Bronchial epithelial cell (primary cell): Measurements from ENCODE around the gene HARBI1. TPM values are rescaled to one million over a fixed set of nuclear protein-coding genes. Genes with fewer than 3 reads are reported as not detected.

Experiments
- DNase-seq: peaks from one replicate; pipeline ENCODE4 v3.0.0-alpha.2; 2010; ENCODE audit warnings: low read depth
- FAIRE-seq: peaks from 2 replicates; lab custom pipeline; 2011; peaks lifted over from hg19 to GRCh38; lab: Jason Lieb, UNC
- H3K27me3 ChIP-seq: 2 replicates; pipeline ENCODE4 v1.5.1; 2011; ENCODE audit warnings: low read length; ENCODE audit not compliant: control insufficient read depth, insufficient read depth
- H3K36me3 ChIP-seq: 2 replicates; pipeline ENCODE4 v1.5.1; 2011; ENCODE audit warnings: low read length; ENCODE audit not compliant: control insufficient read depth, insufficient read depth
- H3K4me3 ChIP-seq: 2 replicates; pipeline ENCODE4 v1.5.1; 2011; ENCODE audit warnings: mild to moderate bottlenecking, low read depth, low read length, control low read depth
- total RNA-seq: library from RNA; depleted of rRNA; stranded (reverse); fragments of >200 nt; gene quantifications from 2 replicates; pipeline ENCODE4 v1.2.1, GENCODE V29; 2014
- TF ChIP-seq, protein P1 (sequence below): IDR thresholded peaks from 2 replicates; pipeline ENCODE4 v1.5.1; 2011; ENCODE audit warnings: mild to moderate bottlenecking, moderate library complexity, low read length, control low read depth, inconsistent platforms; ENCODE audit not compliant: insufficient read depth, severe bottlenecking

Gene HARBI1
- total RNA-seq, 1 donor from 2014 or later = 8.4 TPM

DNA sequence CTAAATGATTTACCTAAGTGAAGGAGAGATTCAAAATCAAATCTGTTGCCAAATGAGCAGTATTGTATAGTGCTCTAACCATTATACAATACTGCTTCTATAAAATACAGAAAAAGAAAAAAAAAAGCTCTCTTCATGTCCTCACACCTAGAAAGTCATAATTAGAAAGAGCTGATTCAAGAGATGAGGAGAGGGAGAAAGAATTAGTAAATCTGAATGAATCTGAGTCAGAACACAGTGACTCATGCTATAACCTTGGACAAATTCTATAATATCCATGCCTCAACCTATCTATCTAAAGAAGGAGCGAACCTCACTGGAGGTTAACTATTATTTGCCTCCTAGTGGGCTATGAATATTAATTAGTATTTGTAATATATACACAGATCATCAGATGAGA, 52.6 kb downstream of the HARBI1 start:
- DNase-seq = peak; percentile 89
- Histone ChIP-seq H3K4me3 (no peak overlapping the region), H3K27me3 (no peaks in the 10 kb centered on the region), H3K36me3 (no peaks in the 10 kb centered on the region)
- no peak for FAIRE-seq
- TF ChIP-seq, protein P1, sequence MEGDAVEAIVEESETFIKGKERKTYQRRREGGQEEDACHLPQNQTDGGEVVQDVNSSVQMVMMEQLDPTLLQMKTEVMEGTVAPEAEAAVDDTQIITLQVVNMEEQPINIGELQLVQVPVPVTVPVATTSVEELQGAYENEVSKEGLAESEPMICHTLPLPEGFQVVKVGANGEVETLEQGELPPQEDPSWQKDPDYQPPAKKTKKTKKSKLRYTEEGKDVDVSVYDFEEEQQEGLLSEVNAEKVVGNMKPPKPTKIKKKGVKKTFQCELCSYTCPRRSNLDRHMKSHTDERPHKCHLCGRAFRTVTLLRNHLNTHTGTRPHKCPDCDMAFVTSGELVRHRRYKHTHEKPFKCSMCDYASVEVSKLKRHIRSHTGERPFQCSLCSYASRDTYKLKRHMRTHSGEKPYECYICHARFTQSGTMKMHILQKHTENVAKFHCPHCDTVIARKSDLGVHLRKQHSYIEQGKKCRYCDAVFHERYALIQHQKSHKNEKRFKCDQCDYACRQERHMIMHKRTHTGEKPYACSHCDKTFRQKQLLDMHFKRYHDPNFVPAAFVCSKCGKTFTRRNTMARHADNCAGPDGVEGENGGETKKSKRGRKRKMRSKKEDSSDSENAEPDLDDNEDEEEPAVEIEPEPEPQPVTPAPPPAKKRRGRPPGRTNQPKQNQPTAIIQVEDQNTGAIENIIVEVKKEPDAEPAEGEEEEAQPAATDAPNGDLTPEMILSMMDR = no peak

DNA sequence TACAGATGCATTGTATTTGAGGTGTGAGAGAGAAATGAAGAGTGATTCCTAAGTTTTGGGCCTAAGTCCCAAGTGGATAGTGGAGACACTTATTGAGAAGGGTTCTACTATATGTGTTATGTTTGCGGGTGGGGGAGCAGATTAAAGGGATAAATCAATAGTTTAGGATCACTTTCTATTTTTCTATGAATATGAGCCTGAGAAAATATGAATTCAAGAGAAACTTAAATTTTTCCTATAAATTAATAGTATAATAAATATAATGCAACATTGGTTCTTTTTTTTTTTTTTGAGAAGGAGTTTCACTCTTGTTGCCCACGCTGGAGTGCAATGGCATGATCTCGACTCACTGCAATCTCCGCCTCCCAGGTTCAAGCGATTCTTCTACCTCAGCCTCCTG, 54.5 kb downstream of the HARBI1 start:
- FAIRE-seq (no peak), DNase-seq (no peak)
- TF ChIP-seq, protein P1 = no peak
- Histone ChIP-seq H3K36me3 (no peaks in the 10 kb centered on the region), H3K4me3 (no peak overlapping the region), H3K27me3 (no peaks in the 10 kb centered on the region)

DNA sequence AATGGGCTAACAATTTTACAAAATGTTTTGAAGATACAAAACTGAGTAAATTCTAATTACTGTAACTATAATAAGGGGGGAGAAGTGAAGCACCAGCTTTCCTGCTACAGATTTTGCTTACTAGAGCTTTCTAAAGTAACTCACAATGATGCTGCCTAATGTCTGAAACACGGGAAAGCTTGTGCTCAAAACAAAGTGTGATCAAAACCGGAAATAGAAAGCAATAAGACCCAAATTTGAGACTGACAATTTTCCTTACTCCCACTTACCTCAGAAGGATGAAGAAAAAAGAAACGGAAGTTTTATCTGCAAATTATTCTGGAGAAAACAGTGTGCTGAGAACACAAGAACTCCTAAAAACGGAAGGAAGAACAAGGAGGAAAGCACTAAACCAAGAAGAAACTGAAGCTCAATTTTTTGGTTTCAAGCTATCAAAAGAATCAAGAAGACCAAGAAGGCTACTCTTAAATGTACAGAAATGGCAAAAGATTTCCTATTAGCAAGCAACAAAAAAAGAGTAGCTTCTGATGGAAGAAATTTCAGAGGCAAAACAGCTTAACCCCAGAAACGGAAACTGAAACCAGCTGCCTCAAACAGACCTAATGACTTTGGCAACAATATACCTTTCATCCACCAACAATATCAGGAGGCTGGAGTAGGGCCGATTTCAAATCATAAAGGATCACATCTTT, 56.6 kb downstream of the HARBI1 start:
- TF ChIP-seq, protein P1 = no peak
- Histone ChIP-seq H3K27me3 (no peaks in the 10 kb centered on the region), H3K4me3 (peak overlapping the region; percentile 9), H3K36me3 (no peaks in the 10 kb centered on the region)
- FAIRE-seq (no peak), DNase-seq (no peak)

DNA sequence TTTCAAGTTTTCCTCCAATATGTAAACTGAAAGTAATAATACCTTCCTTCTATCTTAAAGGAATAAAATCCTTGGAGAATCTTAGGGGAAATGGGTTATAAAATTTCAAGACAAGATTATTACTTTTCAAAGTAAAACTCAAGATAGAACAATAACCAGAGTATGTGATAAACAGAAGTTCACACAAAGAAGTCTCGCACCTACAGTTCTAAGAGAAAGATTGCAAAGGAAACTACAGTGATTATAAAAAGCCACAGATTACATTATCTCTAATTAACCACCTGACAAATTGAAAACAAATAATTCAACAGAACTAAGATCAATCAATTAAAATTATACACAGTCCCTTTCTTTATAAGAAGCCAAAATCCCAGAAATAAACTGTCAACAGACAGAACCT, 57.2 kb downstream of the HARBI1 start:
- H3K36me3 ChIP-seq = no peaks in the 10 kb centered on the region
- no peaks in the 10 kb centered on the region for H3K27me3 ChIP-seq
- TF ChIP-seq, protein P1 = no peak
- FAIRE-seq (no peak), DNase-seq (no peak)
- no peak overlapping the region for H3K4me3 ChIP-seq

DNA sequence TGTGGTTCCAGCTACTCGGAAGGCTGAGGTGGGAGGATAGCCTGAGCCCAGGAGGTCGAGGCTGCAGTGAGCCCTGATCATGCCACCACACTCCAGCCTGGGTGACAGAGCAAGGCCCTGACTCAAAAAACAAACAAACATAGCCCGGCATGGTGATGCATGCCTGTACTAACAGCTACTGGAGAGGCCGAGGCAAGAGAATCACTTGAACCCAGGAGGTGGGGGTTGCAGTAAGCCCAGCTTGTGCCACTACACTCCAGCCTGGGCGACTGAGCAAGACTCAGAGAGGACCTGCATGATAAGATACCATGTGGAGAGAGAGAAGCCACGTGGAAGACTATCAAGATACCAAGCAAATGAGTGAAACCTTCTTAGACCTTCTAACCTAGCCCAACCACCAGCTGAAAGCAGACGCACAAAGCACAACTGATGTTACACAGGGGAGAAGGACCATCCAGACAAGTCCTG, 59.3 kb downstream of the HARBI1 start:
- TF ChIP-seq, protein P1 = no peak
- Histone ChIP-seq H3K4me3 (no peak overlapping the region), H3K36me3 (no peaks in the 10 kb centered on the region), H3K27me3 (no peaks in the 10 kb centered on the region)
- DNase-seq (peak; percentile 77), FAIRE-seq (no peak)
